Upper lobe of right lung (tissue), 1 donor: ENCODE results near the gene MAGI2. TPM values are rescaled to one million over a fixed set of nuclear protein-coding genes. Genes with fewer than 3 reads are reported as not detected.

ENCODE experiments used
- ATAC-seq: fragments of 200-7000 bp; cut with Tn5 transposase; one replicate; pipeline ENCODE4 v1.9.1; 2020; ENCODE audit warnings: mild to moderate bottlenecking, moderate library complexity
- DNase-seq: peaks from one replicate; pipeline ENCODE4 v3.0.0-alpha.2; 2020
- H3K27ac ChIP-seq: fragments of 200-600 bp; one replicate; pipeline ENCODE4 v1.8.0; 2022
- H3K27me3 ChIP-seq: fragments of 200-600 bp; one replicate; pipeline ENCODE4 v1.8.0; 2022; ENCODE audit warnings: mild to moderate bottlenecking
- H3K36me3 ChIP-seq: fragments of 200-600 bp; one replicate; pipeline ENCODE4 v1.8.0; 2022
- H3K4me1 ChIP-seq: fragments of 200-600 bp; one replicate; pipeline ENCODE4 v1.8.0; 2022
- H3K4me3 ChIP-seq: fragments of 200-600 bp; one replicate; pipeline ENCODE4 v1.8.0; 2022; ENCODE audit warnings: mild to moderate bottlenecking
- H3K9me3 ChIP-seq: fragments of 200-600 bp; one replicate; pipeline ENCODE4 v1.8.0; 2022
- intact Hi-C: fragments of 100-400 bp; cut with DNase I; formaldehyde crosslinking; loops from one replicate; pipeline ENCODE4 v1.11.0; 2022
- total RNA-seq: library from RNA; stranded (reverse); fragmentation: NEBNext Ultra II Directional; extraction: Animal tissue kit (Norgen Biotek cat#: 25700); gene quantifications from one replicate; pipeline ENCODE4 v1.2.1, GENCODE V29; 2021
- TF ChIP-seq, protein P1 (sequence below): fragments of 200-600 bp; IDR thresholded peaks from one replicate; pipeline ENCODE4 v1.8.0; 2022; ENCODE audit warnings: antibody characterized with exemption
- donor health status: DM: no; HTN: yes; CAD: no; lungs with severe emphysema.

MAGI2 gene
- total RNA-seq, 1 donor from 2014 or later, result 12.8 TPM

DNA sequence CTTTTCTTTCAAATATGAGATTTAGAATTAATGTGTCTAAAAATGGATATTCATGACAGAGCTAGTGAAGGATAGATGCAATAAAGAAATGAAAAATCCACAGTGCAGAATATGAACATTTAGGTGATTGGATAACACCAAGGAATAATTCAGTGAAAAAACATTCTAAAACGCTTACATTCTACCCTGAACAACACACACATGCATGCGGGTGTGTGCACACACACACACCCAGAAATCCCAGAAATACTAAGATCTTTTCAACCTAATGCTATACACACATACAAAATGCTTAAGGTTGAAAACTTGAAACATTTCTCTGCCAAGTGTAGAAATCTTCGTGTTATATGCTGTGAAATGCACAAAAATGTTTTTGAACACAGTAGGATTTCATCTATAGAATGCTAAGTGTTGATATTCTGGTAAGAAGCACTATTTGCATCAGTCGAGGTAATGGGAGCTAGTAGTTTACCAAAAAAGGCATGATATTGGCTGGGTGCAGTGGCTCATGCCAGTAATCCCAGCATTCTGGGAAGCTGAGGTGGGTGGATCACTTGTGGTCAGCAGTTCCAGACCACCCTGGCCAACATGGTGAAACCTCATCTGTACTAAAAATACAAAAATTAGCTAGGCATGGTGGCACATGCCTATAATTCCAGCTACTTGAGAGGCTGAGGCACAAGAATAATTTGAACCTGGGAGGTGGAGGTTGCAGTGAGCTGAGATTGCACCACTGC lies 1054.3 kb downstream of the MAGI2 start:
- TF ChIP-seq, protein P1, sequence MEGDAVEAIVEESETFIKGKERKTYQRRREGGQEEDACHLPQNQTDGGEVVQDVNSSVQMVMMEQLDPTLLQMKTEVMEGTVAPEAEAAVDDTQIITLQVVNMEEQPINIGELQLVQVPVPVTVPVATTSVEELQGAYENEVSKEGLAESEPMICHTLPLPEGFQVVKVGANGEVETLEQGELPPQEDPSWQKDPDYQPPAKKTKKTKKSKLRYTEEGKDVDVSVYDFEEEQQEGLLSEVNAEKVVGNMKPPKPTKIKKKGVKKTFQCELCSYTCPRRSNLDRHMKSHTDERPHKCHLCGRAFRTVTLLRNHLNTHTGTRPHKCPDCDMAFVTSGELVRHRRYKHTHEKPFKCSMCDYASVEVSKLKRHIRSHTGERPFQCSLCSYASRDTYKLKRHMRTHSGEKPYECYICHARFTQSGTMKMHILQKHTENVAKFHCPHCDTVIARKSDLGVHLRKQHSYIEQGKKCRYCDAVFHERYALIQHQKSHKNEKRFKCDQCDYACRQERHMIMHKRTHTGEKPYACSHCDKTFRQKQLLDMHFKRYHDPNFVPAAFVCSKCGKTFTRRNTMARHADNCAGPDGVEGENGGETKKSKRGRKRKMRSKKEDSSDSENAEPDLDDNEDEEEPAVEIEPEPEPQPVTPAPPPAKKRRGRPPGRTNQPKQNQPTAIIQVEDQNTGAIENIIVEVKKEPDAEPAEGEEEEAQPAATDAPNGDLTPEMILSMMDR, result no peak
- H3K27me3 ChIP-seq, result no peaks in the 10 kb centered on the region
- ATAC-seq (no peak), DNase-seq (no peak)
- no peaks in the 10 kb centered on the region for H3K36me3 ChIP-seq
- no peak overlapping the region for H3K27ac ChIP-seq
- no peaks in the 10 kb centered on the region for H3K9me3 ChIP-seq
- intact Hi-C loops, result no loop called here
- H3K4me1 ChIP-seq, result no peaks in the 10 kb centered on the region
- H3K4me3 ChIP-seq, result no peak overlapping the region

DNA sequence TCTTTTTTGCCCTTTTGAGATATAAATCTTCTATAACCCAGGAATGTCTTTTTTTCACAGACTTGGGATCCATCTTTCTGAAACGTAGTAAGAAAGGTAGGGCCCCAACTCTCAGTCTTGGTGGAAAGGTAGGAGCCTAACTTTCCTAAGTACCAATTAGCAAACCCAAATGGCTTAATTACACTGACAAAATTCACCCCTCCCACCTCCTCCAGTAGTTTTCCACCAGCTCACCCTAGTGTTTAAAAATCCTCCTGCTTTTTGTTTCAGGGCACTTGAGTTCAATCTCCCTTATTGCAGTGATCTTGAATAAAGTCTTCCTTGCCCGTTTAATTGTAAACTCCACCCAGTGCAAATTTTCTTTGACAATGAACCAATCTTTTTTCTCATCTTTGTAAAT lies 1054.9 kb downstream of the MAGI2 start:
- no peaks in the 10 kb centered on the region for H3K27me3 ChIP-seq
- H3K9me3 ChIP-seq, result no peaks in the 10 kb centered on the region
- intact Hi-C loops, result no loop called here
- DNase-seq (no peak), ATAC-seq (no peak)
- H3K4me1 ChIP-seq, result no peaks in the 10 kb centered on the region
- H3K4me3 ChIP-seq, result no peak overlapping the region
- H3K36me3 ChIP-seq, result no peaks in the 10 kb centered on the region
- no peak overlapping the region for H3K27ac ChIP-seq
- TF ChIP-seq, protein P1, result no peak

DNA sequence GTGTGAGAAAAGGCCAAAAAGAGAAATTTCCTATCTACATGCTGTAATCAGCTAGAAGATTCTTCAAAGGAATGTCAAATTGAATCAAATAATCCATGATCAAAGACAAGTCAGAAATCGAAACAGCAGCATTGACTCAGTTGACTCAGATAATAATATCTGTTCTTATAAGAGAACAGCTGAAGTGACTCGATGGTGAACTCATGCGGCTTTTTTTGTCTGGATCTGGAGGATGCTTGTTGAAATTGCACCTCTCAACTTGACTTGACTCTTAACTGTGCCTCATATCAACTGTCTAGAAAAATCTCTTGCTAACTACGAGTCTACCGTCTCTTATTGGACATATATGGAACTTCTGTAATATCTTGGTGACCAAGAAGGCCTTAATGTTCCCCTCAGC lies 1055.4 kb downstream of the MAGI2 start:
- H3K27me3 ChIP-seq, result no peaks in the 10 kb centered on the region
- H3K9me3 ChIP-seq, result no peaks in the 10 kb centered on the region
- TF ChIP-seq, protein P1, result no peak
- no peaks in the 10 kb centered on the region for H3K36me3 ChIP-seq
- H3K27ac ChIP-seq, result no peak overlapping the region
- DNase-seq (no peak), ATAC-seq (no peak)
- intact Hi-C loops, result no loop called here
- no peaks in the 10 kb centered on the region for H3K4me1 ChIP-seq
- H3K4me3 ChIP-seq, result no peak overlapping the region

DNA sequence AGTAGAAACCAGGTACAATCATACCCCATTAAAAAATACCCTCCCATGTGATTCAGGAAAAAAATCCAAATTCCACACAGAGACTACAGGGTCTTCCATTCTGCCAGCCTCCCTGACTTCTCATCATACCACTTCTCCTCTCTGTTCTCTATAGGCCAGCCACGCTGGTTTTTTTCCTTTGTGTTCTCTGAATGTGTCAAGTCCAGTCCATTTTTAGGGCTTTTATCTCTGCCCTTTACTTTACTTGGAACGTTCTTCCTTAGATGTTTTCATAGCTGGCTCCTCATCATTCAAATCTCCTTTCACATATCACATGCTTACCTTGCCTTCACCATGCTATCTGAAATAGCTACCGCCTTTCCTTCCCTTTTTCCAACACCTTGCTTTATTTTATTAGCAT lies 1057.3 kb downstream of the MAGI2 start:
- Histone ChIP-seq H3K4me1 (no peaks in the 10 kb centered on the region), H3K9me3 (no peaks in the 10 kb centered on the region), H3K4me3 (no peak overlapping the region), H3K27me3 (no peaks in the 10 kb centered on the region), H3K36me3 (no peaks in the 10 kb centered on the region), H3K27ac (no peak overlapping the region)
- intact Hi-C loops, result no loop called here
- TF ChIP-seq, protein P1, result no peak
- DNase-seq (no peak), ATAC-seq (no peak)

- H3K4me1 ChIP-seq, result no peaks in the 10 kb centered on the region
- H3K27ac ChIP-seq, result no peak overlapping the region
- no peak overlapping the region for H3K4me3 ChIP-seq
These were observed 1058.0 kb downstream of the MAGI2 start for GRCh38 chr7:78395298-78396036.

More at GRCh38 chr7:78395298-78396036, 1058.0 kb downstream of the MAGI2 start:
- DNase-seq, result no peak
- intact Hi-C loops, result no loop called here
- TF ChIP-seq, protein P1, result no peak
- no peaks in the 10 kb centered on the region for H3K27me3 ChIP-seq
- ATAC-seq, result no peak
- no peaks in the 10 kb centered on the region for H3K9me3 ChIP-seq
- H3K36me3 ChIP-seq, result no peaks in the 10 kb centered on the region
